Caco-2 (cell line): Measurements from ENCODE around the gene CACNA1D. TPM values are rescaled to one million over a fixed set of nuclear protein-coding genes. Genes with fewer than 3 reads are reported as not detected.

Experiments
- BruUV-seq: library from RNA; stranded (reverse); fragments of 400-500 nt; replicated peaks from 2 replicates; lab custom pipeline; 2021; lab: Mats Ljungman, UMichigan
- CTCF ChIA-PET: fragments of 300-600 bp; sonication (Branson Sonifier 250); formaldehyde crosslinking; loops from one replicate; lab custom pipeline; 2022; ENCODE audit warnings: antibody characterized with exemption; lab: Charles Lee
- POLR2A ChIA-PET: fragments of 300-600 bp; sonication (Branson Sonifier 250); formaldehyde crosslinking; loops from one replicate; lab custom pipeline; 2022; ENCODE audit warnings: antibody characterized with exemption; lab: Charles Lee
- DNase-seq, 2 experiments: peaks; one replicate each; pipeline versions ENCODE4 v3.0.0 to v3.0.0-alpha.2; 2020 to 2022
- H3K27me3 ChIP-seq: replicated peaks from 2 replicates; pipeline ENCODE4 v1.6.0; 2011; ENCODE audit warnings: low read length; ENCODE audit not compliant: control insufficient read depth, insufficient read depth
- H3K36me3 ChIP-seq: 2 replicates; pipeline ENCODE4 v1.5.1; 2011; ENCODE audit warnings: low read length; ENCODE audit not compliant: control insufficient read depth, insufficient read depth
- H3K4me1 ChIP-seq: fragments of 250-450 bp; sonication (Bioruptor Pico); 2 replicates; pipeline ENCODE4 v1.5.1; 2020; ENCODE audit warnings: mild to moderate bottlenecking
- H3K4me3 ChIP-seq: 2 replicates; pipeline ENCODE4 v1.5.1; 2011; ENCODE audit warnings: low read depth, mild to moderate bottlenecking, control low read depth, low read length
- H3K9me3 ChIP-seq: fragments of 250-450 bp; sonication (Bioruptor Pico); 2 replicates; pipeline ENCODE4 v1.5.1; 2020; ENCODE audit warnings: mild to moderate bottlenecking, moderate library complexity
- H3K27ac Mint-ChIP-seq: one replicate; pipeline ENCODE4 v1.8.0; 2022; ENCODE audit warnings: mixed read lengths; ENCODE audit not compliant: unreplicated experiment
- H3K27me3 Mint-ChIP-seq: one replicate; pipeline ENCODE4 v1.8.0; 2022; ENCODE audit warnings: mixed read lengths; ENCODE audit not compliant: insufficient read depth, unreplicated experiment
- H3K36me3 Mint-ChIP-seq: one replicate; pipeline ENCODE4 v1.8.0; 2022; ENCODE audit warnings: mild to moderate bottlenecking, mixed read lengths; ENCODE audit not compliant: insufficient read depth, unreplicated experiment
- H3K4me1 Mint-ChIP-seq: one replicate; pipeline ENCODE4 v1.8.0; 2022; ENCODE audit warnings: low read depth, mixed read lengths; ENCODE audit not compliant: unreplicated experiment
- H3K4me3 Mint-ChIP-seq: one replicate; pipeline ENCODE4 v1.8.0; 2022; ENCODE audit warnings: mild to moderate bottlenecking, moderate library complexity, mixed read lengths; ENCODE audit not compliant: unreplicated experiment
- H3K9me3 Mint-ChIP-seq: one replicate; pipeline ENCODE4 v1.8.0; 2022; ENCODE audit warnings: mixed read lengths; ENCODE audit not compliant: unreplicated experiment
- CTCF ChIP-seq, 2 experiments: fragments of 200-600 bp in 1 of 2; IDR thresholded peaks; 1 replicate in 1 of 2; 2 replicates in 1 of 2; pipeline versions ENCODE4 v1.5.1 to v1.8.0; 2011 to 2022; ENCODE audit warnings: antibody characterized with exemption in 1 of 2, control low read depth in 1 of 2, inconsistent platforms in 1 of 2, low read depth in 1 of 2, low read length in 1 of 2, mild to moderate bottlenecking in 1 of 2, moderate library complexity in 1 of 2; ENCODE audit not compliant: insufficient read depth in 1 of 2, severe bottlenecking in 1 of 2, unreplicated experiment in 1 of 2
- intact Hi-C: fragments of 100-400 bp; cut with micrococcal nuclease; formaldehyde crosslinking; loops from one replicate; pipeline ENCODE4 v1.10.0; 2022; ENCODE audit not compliant: unreplicated experiment
- total RNA-seq: library from RNA; stranded (reverse); gene quantifications from 2 replicates; pipeline ENCODE4 v1.2.3, GENCODE V29; 2022

The CACNA1D gene
- total RNA-seq, 1 experiment from 2014 or later = 13.3 TPM

DNA sequence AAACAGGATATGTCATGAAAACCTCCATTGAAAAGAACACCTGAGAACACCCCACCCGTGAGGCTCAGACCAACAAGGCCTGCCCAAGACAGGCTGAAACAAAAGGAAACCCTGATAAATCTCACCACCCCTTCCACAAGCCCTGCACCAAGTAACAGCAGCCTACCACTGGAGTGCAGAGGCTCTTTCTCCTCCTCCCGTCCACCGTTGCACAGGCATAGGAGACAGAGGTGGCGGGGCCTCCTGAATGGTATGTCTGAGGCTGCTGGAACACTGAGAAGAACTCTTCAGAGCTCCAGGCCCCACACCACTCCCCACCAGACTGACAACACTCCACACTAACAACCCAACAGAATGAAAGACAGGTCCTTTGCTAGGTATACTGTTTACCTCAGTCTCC, 330.4 kb downstream of the CACNA1D start:
- no TSS peak for BruUV-seq
- no peak for DNase-seq
- Mint-ChIP-seq H3K4me1 (peaks cover 8% of the 10 kb centered on the region), H3K9me3 (no peaks in the 10 kb centered on the region), H3K27me3 (no peaks in the 10 kb centered on the region), H3K27ac (peak overlapping the region; percentile 20), H3K4me3 (no peak overlapping the region), H3K36me3 (no peaks in the 10 kb centered on the region)
- Histone ChIP-seq H3K27me3 (no peaks in the 10 kb centered on the region), H3K36me3 (peaks cover 13% of the 10 kb centered on the region), H3K4me3 (no peak overlapping the region), H3K9me3 (no peaks in the 10 kb centered on the region), H3K4me1 (0 out of 2 replicates have a peak, but pooled peaks cover 4% of the 10 kb centered on the region)
- ChIA-PET CTCF (no interaction called here), POLR2A (no interaction called here)
- no peak for TF ChIP-seq CTCF (IDR thresholded peaks at IDR 0.05; ENCODE audit: insufficient read depth in 1 of 2, low read depth in 1 of 2, low read length in 1 of 2, severe bottlenecking in 1 of 2, unreplicated experiment in 1 of 2)
- intact Hi-C loops = no loop called here

DNA sequence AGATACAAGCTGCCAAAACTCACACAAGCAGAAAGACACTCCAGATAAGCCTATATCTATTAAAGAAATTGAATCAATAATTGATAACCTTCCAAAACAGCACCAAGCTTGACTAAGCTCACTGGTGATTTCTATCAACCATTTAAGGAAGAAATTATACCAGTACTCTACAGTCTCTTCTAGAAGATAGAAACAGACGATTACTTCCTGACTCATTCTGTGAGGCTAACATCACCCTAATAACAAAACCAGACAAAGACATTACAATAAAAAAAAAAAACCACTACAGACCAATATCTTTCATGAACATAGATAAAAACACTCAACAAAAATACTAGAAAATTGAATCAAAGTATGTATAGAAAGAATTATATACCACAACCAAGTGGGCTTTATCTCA, 331.6 kb downstream of the CACNA1D start:
- Histone ChIP-seq H3K4me1 (0 out of 2 replicates have a peak, but pooled peaks cover 4% of the 10 kb centered on the region), H3K4me3 (no peak overlapping the region), H3K36me3 (peaks cover 12% of the 10 kb centered on the region), H3K9me3 (no peaks in the 10 kb centered on the region), H3K27me3 (no peaks in the 10 kb centered on the region)
- no peak for DNase-seq
- no peak for TF ChIP-seq CTCF (IDR thresholded peaks at IDR 0.05; ENCODE audit: insufficient read depth in 1 of 2, low read depth in 1 of 2, low read length in 1 of 2, severe bottlenecking in 1 of 2, unreplicated experiment in 1 of 2)
- Mint-ChIP-seq H3K4me1 (peaks cover 8% of the 10 kb centered on the region), H3K27me3 (no peaks in the 10 kb centered on the region), H3K4me3 (no peak overlapping the region), H3K27ac (no peak overlapping the region), H3K36me3 (no peaks in the 10 kb centered on the region), H3K9me3 (no peaks in the 10 kb centered on the region)
- intact Hi-C loops = no loop called here
- ChIA-PET POLR2A (no interaction called here), CTCF (no interaction called here)
- no TSS peak for BruUV-seq

DNA sequence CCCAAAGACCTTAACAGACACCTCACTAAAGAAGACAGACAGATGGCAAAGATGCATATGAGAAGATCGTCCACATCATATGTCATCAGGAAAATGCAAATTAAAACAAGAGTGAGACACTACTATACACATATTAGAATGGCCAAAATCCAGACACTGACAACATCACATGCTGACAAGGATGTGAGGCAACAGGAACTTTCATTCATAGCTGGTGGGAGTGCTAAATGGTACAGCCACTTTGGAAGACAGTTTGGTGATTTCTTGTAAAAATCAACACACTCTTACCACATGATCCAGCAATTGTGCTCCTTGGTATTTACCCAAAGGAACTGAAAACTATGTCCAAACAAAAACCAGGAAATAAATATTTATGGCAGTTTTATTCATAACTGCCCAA, 334.2 kb downstream of the CACNA1D start:
- Mint-ChIP-seq H3K4me3 (no peak overlapping the region), H3K9me3 (no peaks in the 10 kb centered on the region), H3K36me3 (peaks cover 5% of the 10 kb centered on the region), H3K27me3 (no peaks in the 10 kb centered on the region), H3K4me1 (peaks cover 8% of the 10 kb centered on the region), H3K27ac (no peak overlapping the region)
- ChIA-PET POLR2A (no interaction called here), CTCF (no interaction called here)
- peaks cover 2% of the 10 kb centered on the region; the same call in 1 of the 2 replicates for H3K36me3 ChIP-seq
- BruUV-seq = no TSS peak
- 0 out of 2 replicates have a peak, but pooled peaks cover 4% of the 10 kb centered on the region for H3K4me1 ChIP-seq
- DNase-seq = no peak
- intact Hi-C loops = no loop called here
- no peaks in the 10 kb centered on the region for H3K27me3 ChIP-seq
- no peak overlapping the region for H3K4me3 ChIP-seq
- no peaks in the 10 kb centered on the region for H3K9me3 ChIP-seq
- TF ChIP-seq CTCF (IDR thresholded peaks at IDR 0.05; ENCODE audit: insufficient read depth in 1 of 2, low read depth in 1 of 2, low read length in 1 of 2, severe bottlenecking in 1 of 2, unreplicated experiment in 1 of 2) = no peak
